Posterior vena cava (tissue), 2 donors: ENCODE data around the gene LPAR4. TPM values are rescaled to one million over a fixed set of nuclear protein-coding genes. Genes with fewer than 3 reads are reported as not detected.
A peak's percentile ranks its signal among the peaks of the same experiment; 100 is the strongest.
"Not testable (repeated sequence)": the region's sequence is repeated elsewhere in the genome, so short reads cannot be mapped to it uniquely, and the experiment has no call there.

Experiments
- DNase-seq: peaks from one replicate; pipeline ENCODE4 v3.0.0-alpha.2; 2020; ENCODE audit warnings: low spot score
- intact Hi-C, 2 donors: fragments of 100-400 bp; cut with DNase I; formaldehyde crosslinking; loops; one replicate each; pipeline versions ENCODE4 v1.14.1 to v1.14.2; 2022 to 2023
- long read RNA-seq, 2 donors: library from polyadenylated mRNA; unstranded; transcript quantifications; one replicate each; pipeline ENCODE4 v2.0.0, GENCODE V29; 2020 to 2021
- total RNA-seq, 2 donors: library from RNA; stranded (reverse); fragmentation: NEBNext Ultra II Directional; extraction: Animal tissue kit (Norgen Biotek cat#: 25700); gene quantifications; one replicate each; pipeline ENCODE4 v1.2.1, GENCODE V29; 2021
- donor health status: DM: yes; HTN: yes; CAD: no.
- donor health status: DM: yes; HTN: yes; CAD: no.

The LPAR4 gene
- 1 to 10 TPM; 1.4 to 1.6 TPM for total RNA-seq
- long read RNA-seq, donor 1, result 0 reads
- long read RNA-seq, donor 2, partial matches to known transcripts, result 0 of 1 reads
- long read RNA-seq, donor 2, other reads (novel, unspliced or antisense), result 0 of 1 reads

DNA sequence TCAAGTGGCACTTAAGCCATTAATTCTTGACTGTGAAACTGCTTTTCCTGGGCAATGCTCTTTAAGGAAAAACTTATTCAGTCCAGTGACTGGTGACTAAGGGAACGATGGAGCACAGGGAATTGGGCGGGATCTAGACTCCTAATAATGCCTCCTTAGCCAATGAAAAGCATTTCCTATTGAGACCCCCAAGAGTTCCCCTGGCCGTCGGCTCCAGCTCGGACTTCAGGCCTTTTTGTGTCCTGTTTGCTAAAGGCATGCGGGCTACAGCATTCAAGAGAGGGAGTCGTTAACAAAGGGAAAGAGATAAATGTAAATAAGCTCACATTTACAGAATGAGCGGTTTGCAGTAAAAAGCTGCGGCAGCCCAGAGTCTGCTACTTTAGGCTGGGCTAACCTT lies at the start of gene LPAR4:
Gene LPAR4, plus strand, starts transcription at position 232 of the 400 bp plus-strand sequence. CDS start 7,150 bp downstream, outside the sequence.
- DNase-seq, result no peak
- intact Hi-C loops, result no loop called here

- intact Hi-C loops, result no loop called here
- no peak for DNase-seq
These were observed 41.4 kb upstream of the LPAR4 start for GRCh38 chrX:78706071-78706470.

DNA sequence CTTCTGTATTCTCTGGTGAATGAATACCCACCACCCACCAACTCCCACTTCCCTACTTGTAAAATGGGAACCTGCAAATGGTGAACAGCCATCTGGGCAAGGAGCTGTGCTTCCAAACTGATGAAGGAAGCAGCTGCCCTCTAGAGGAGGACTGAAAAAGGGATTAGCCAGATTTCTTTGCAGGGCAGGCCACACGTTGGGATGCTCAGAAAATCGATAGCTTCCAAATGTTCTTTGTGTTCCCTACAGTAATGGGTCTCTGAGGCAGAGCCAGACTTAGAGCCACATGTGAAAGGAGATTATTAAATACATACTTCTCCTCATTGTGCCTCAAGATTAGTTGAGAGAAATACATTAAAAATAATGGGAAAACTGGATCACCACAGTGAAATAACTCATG lies 39.3 kb upstream of the LPAR4 start:
- intact Hi-C loops, result loop anchor here in 1 of 2 donors (2.0 kb wide), 1 partner anchor 47 kb away; no protein-coding TSS in a partner anchor
- DNase-seq, result peak; percentile 28

GRCh38 chrX:78708816-78709215 lies 38.7 kb upstream of the LPAR4 start:
- intact Hi-C loops, result loop anchor here in 1 of 2 donors (2.0 kb wide), 1 partner anchor 48 kb away; no protein-coding TSS in a partner anchor

GRCh38 chrX:78710171-78710570 lies 37.3 kb upstream of the LPAR4 start:
- intact Hi-C loops, result no loop called here

More at GRCh38 chrX:78708816-78709215, 38.7 kb upstream of the LPAR4 start:
- DNase-seq, result no peak

GRCh38 chrX:78712336-78712735 lies 35.2 kb upstream of the LPAR4 start:
- intact Hi-C loops, result no loop called here

More at GRCh38 chrX:78710171-78710570, 37.3 kb upstream of the LPAR4 start:
- no peak for DNase-seq

DNA sequence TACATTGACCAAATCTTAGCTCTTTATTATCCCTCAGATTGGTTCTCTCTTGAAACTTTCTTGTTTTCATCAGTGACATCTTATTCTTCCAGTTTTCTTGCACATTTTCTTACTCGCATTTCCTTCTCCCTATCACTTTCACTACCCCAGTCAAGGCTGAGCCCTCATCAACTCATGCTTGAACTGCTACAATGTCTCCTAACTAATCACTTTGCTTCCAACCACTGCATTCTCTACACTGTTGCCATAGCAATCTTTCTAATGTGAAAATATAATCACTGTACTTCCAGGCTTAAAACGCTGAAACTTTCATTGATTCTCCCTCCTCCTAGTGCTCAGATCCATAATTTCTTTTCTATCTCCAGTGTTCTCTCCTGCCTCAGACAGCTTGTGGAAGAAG lies 22.2 kb upstream of the LPAR4 start:
- intact Hi-C loops, result no loop called here

More at GRCh38 chrX:78712336-78712735, 35.2 kb upstream of the LPAR4 start:
- no peak for DNase-seq

GRCh38 chrX:78746496-78746895 lies 1.0 kb upstream of the LPAR4 start:
- intact Hi-C loops, result no loop called here
- no peak for DNase-seq

More for the DNA sequence above, 22.2 kb upstream of the LPAR4 start:
- no peak for DNase-seq

DNA sequence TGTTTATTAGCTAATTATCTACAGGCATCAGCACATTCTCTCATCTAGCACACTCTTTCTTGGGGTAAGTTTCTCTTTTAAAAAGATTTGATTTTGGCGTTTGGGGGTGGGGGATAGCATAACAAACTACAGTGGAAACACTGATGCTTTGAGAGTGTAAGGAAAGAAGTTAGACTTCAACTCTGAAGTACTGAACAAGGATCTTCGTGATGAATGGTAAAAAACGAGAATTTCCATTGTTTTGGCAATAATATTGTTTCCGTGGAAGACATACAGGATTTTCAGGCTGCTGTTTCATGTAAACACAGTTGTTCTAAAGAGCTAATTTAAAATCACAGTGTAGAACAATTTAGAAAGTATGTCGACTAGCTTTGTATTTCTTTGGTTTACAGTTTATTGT lies 451 bp downstream of the LPAR4 start:
- intact Hi-C loops, result no loop called here
- no peak for DNase-seq

- intact Hi-C loops, result no loop called here
- DNase-seq, result no peak
These were observed 1.3 kb downstream of the LPAR4 start for GRCh38 chrX:78748846-78749245.

GRCh38 chrX:78753571-78753970 lies 6.1 kb downstream of the LPAR4 start:
- intact Hi-C loops, result no loop called here
- no peak for DNase-seq

GRCh38 chrX:78754917-78755316 lies 7.4 kb downstream of the LPAR4 start:
- no peak for DNase-seq

GRCh38 chrX:78759081-78759480 lies 11.6 kb downstream of the LPAR4 start:
- intact Hi-C loops, result no loop called here
- DNase-seq, result no peak

More at GRCh38 chrX:78754917-78755316, 7.4 kb downstream of the LPAR4 start:
- intact Hi-C loops, result no loop called here

DNA sequence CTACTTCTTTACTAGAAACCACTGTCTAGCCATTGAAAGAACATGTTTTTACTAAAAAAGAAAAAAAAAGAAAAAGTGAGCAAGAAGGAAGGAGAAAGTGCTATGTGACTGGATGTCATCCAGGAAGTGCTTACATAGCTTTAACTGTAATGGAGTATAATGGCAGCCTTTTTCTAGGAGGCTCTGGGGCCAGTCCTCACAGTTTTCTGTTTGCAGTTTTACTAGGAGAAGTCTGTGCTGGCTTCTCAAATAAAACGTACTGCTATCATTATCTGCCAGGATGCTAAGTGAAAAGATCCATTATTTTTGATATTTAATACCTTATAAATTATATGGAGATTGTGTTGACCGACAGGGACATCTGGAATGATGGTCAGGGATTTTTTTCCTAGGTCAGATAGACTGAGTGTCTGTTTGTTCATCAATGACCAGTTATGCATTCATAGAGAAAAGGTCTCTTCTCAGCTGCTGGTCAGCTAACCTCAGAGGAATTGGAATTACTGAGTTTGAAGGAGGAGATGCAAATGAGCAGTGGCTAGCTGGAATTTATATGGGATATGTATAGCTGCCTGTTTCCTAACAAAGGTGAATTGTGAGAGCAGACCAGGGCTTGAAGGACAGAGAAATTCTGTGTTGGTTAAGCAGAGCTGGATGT lies 21.7 kb downstream of the LPAR4 start:
- intact Hi-C loops, result no loop called here
- DNase-seq, result no peak

GRCh38 chrX:78769946-78770345 lies 22.4 kb downstream of the LPAR4 start:
- intact Hi-C loops, result no loop called here
- DNase-seq, result no peak

DNA sequence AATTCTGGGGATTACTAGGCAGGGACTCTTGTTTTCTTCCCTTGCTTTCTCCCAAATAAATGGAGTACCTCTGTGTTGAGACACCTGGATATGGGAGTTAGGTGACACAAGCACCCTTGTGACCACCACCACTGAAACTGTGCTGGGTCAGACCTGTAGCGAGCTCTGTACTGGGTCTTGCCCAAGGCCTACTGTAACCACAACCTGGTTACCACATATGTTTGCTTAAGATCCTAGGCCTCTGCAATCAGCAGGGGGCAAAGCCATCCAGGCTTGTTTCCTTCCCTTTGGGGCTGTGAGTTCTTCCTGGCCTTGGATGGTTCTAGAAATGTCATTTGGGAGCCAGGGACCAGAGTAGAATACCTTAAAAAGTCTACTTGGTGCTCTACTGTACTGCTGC lies 49.4 kb downstream of the LPAR4 start:
- DNase-seq, result no peak
- intact Hi-C loops, result no loop called here

GRCh38 chrX:78800114-78800513 lies 52.6 kb downstream of the LPAR4 start:
- DNase-seq, result no peak
- intact Hi-C loops, result no loop called here

GRCh38 chrX:78800694-78801093 lies 53.2 kb downstream of the LPAR4 start:
- intact Hi-C loops, result no loop called here

DNA sequence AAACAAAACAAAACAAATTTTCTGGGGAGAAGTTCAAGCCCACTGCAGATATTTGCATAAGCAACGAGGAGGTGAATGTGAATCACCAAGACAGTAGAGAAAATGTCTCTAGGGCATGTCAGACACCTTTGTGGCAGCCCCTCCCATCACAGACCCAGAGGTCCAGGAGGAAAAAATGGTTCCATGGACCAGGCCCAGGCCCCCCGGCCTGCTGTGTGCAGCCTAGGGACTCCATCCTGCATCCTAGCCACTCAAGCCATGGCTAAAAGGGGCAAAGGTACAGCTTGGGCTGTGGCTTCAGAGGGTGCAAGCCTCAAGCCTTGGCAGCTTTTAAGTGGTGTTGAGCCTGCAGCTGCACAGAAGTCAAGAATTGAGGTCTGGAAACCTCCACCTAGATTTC lies 54.0 kb downstream of the LPAR4 start:
- intact Hi-C loops, result no loop called here
- DNase-seq, result no peak

More at GRCh38 chrX:78800694-78801093, 53.2 kb downstream of the LPAR4 start:
- DNase-seq, result no peak

DNA sequence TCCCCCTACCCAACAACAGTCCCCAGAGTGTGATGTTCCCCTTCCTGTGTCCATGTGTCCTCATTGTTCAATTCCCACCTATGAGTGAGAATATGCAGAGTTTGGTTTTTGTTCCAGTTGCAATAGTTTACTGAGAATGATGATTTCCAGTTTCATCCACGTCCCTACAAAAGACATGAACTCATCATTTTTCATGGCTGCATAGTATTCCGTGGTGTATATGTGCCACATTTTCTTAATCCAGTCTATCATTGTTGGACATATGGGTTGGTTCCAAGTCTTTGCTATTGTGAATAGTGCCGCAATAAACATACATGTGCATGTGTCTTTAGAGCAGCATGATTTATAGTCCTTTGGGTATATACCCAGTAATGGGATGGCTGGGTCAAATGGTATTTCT lies 55.0 kb downstream of the LPAR4 start:
- DNase-seq, intact Hi-C loops: not testable (repeated sequence)
